Measurements from ENCODE around the gene RDH13. TPM values are rescaled to one million over a fixed set of nuclear protein-coding genes. Genes with fewer than 3 reads are reported as not detected.

The RDH13 gene
- total and polyA plus RNA-seq, 2 of the 8 experiments (the other 6 are each of a cell fraction or from before 2014, with no cell fraction given): 15.9 to 31.5 TPM

DNA sequence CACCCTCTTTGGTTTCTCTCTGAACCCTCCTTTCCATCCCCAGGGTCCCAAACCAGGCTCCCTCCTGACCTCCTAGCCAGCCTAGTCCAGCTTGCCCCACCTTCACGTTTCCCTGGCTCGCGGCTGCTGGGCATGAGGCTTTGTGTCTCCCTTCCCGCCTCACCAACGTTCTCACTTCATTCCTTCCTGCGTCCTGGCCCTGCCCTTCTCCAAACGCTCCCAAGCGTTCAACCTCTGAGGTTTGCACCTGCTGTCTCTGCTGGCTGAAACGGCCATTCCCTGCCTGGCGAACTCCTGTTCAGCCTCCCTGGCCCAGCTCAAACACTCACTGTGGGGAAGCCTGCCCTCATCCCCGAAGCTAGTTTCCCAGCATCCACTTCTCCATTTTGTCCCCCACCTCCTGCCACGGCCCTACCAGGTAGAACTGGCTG is 25.1 kb upstream of the RDH13 start:
- Histone ChIP-seq H3K4me3 (ENCODE audit: extremely low read depth in 1 of 4, insufficient read depth in 2 of 4, low read depth in 3 of 4, low read length in 4 of 4) (peak overlapping the region in 3 of 4 experiments; percentile 70 to 84 (median 75); a peak in 5 of 8 replicates), H2BK120ac (replicated peaks; ENCODE audit: low read depth, low read length) (no peak overlapping the region), H3K4ac (replicated peaks; ENCODE audit: insufficient read length, low read depth, low read length) (no peak overlapping the region), H3K56ac (replicated peaks; ENCODE audit: insufficient read length, low read depth, low read length) (no peak overlapping the region), H4K5ac (ENCODE audit: insufficient read length, low read depth, low read length) (no peak overlapping the region), H2BK15ac (ENCODE audit: low read length) (peak overlapping the region; percentile 61; the same call in 1 of the 2 replicates), H3K27me3 (replicated peaks in 1 of 4; ENCODE audit: control insufficient read depth in 3 of 4, extremely low read depth in 1 of 4, insufficient read depth in 3 of 4, low read length in 3 of 4) (peaks cover 0 to 3% (median 1%) of the 10 kb centered on the region in 4 experiments; a peak in 3 of 7 replicates), H3K36me3 (ENCODE audit: control insufficient read depth in 2 of 4, insufficient read depth in 4 of 4, low read length in 3 of 4) (peaks cover 0 to 5% (median 2%) of the 10 kb centered on the region in 4 experiments; a peak in 2 of 8 replicates), H3K18ac (ENCODE audit: extremely low read depth, low read length) (peak overlapping the region; percentile 48; the same call in 1 of the 2 replicates), H3K4me2 (ENCODE audit: insufficient read depth in 1 of 2, low read depth in 2 of 2, low read length in 2 of 2) (peak overlapping the region; percentile 71 to 98), H4K20me1 (replicated peaks in 1 of 2; ENCODE audit: control insufficient read depth in 1 of 2, insufficient read depth in 2 of 2, low read length in 2 of 2) (peaks cover 14 to 15% of the 10 kb centered on the region in 2 experiments), H2BK20ac (ENCODE audit: low read length) (no peak overlapping the region), H3K79me2 (ENCODE audit: control insufficient read depth in 1 of 2, insufficient read depth in 2 of 2, low read length in 2 of 2) (no peaks in the 10 kb centered on the region), H2AK5ac (ENCODE audit: low read depth, low read length) (peak overlapping the region; percentile 26; the same call in 1 of the 2 replicates), H4K91ac (replicated peaks; ENCODE audit: insufficient read length, low read length) (no peak overlapping the region), H4K8ac (ENCODE audit: extremely low read depth, insufficient read depth, low read length) (no peak overlapping the region), H3K79me1 (ENCODE audit: low read depth, low read length) (no peaks in the 10 kb centered on the region; the same call in 1 of the 2 replicates), H3K4me1 (replicated peaks in 1 of 4; ENCODE audit: control insufficient read depth in 3 of 4, insufficient read depth in 4 of 4, low read length in 3 of 4) (peaks cover 0 to 37% (median 24%) of the 10 kb centered on the region in 4 experiments; a peak in 6 of 7 replicates), H3K9me3 (ENCODE audit: insufficient read depth in 2 of 2, low read depth in 1 of 2, low read length in 1 of 2) (no peaks in the 10 kb centered on the region), H2AFZ (ENCODE audit: low read length) (no peak overlapping the region), H2BK5ac (ENCODE audit: low read depth, low read length) (no peak overlapping the region), H3K23ac (ENCODE audit: insufficient read length) (no peak overlapping the region), H3K23me2 (ENCODE audit: low read depth, low read length) (peaks cover 21% of the 10 kb centered on the region), H3K27ac (ENCODE audit: low read depth, low read length) (no peak overlapping the region), H3K14ac (ENCODE audit: insufficient read length) (no peak overlapping the region), H3K9ac (replicated peaks in 1 of 4; ENCODE audit: extremely low read depth in 1 of 4, low read depth in 3 of 4, low read length in 3 of 4) (no peak overlapping the region; a peak in 1 of 7 replicates), H2BK12ac (ENCODE audit: low read depth, low read length) (no peak overlapping the region)
- no peak for DNase-seq (ENCODE audit: low read depth in 1 of 2, low spot score in 2 of 2)
- no peak for FAIRE-seq
- 77% methylated on average over 12 of the region's 12 CpGs; no CpG with 5 or more reads in 1 of the 2 experiments for WGBS, 2 experiments (ENCODE audit: extremely low coverage in 1 of 2, insufficient coverage in 1 of 2, insufficient read length in 1 of 2, insufficient replicate concordance in 2 of 2, low coverage in 1 of 2, low lambda C conversion rate in 2 of 2, missing lambda C conversion rate in 1 of 2)
- ChIA-PET CTCF (ENCODE audit: partially characterized antibody) (interaction anchor here (0.6 to 4.5 kb wide), 23 partner anchors 8 to 296 kb away, joined by 3 to 26 read pairs (median 5); partner anchors contain the start of genes DNAAF3, EPS8L1, PPP1R12C and TMEM238), POLR2A (ENCODE audit: partially characterized antibody) (interaction anchor here (0.5 to 8.7 kb wide), 8 partner anchors 7 to 1217 kb away, joined by 3 to 72 read pairs (median 10); partner anchors contain the start of genes EPS8L1 and PPP1R12C)
- TF ChIP-seq POLR2AphosphoS5 (IDR thresholded peaks at IDR 0.05; ENCODE audit: low read depth, low read length): peak; percentile 38; the same call in 1 of the 2 replicates
- TF ChIP-seq SUZ12 (IDR thresholded peaks at IDR 0.05; ENCODE audit: low read length): no peak
- TF ChIP-seq PHF8 (conservative IDR thresholded peaks at IDR 0.05; ENCODE audit: low read depth, low read length): no peak
- peak in 1 of 2 experiments; percentile 10; a peak in 2 of 3 replicates for TF ChIP-seq POLR2A (IDR thresholded peaks at IDR 0.05; ENCODE audit: control extremely low read depth in 1 of 2, low read depth in 2 of 2, low read length in 2 of 2)
